Liver (tissue), 9 donors: Measurements from ENCODE around the gene SMIM44. TPM values are rescaled to one million over a fixed set of nuclear protein-coding genes. Genes with fewer than 3 reads are reported as not detected.

ENCODE experiments used
- DNase-seq: peaks from one replicate; pipeline ENCODE4 v3.0.0-alpha.2; 2017; ENCODE audit warnings: low spot score
- H3K27ac ChIP-seq, 2 donors: one replicate each; pipeline ENCODE4 v1.7.0; 2013; ENCODE audit warnings: inconsistent platforms in 2 of 2, low read length in 2 of 2, control low read depth in 1 of 2, low read depth in 1 of 2, mild to moderate bottlenecking in 1 of 2
- H3K27me3 ChIP-seq, 4 donors: one replicate each; pipeline versions ENCODE4 v1.6.1 to v1.7.0; 2013; ENCODE audit warnings: low read length in 3 of 4, inconsistent platforms in 1 of 4, mild to moderate bottlenecking in 1 of 4, moderate library complexity in 1 of 4; ENCODE audit not compliant: control insufficient read depth in 4 of 4, insufficient read depth in 4 of 4
- H3K36me3 ChIP-seq, 4 donors: one replicate each; pipeline versions ENCODE4 v1.6.1 to v1.7.0; 2013; ENCODE audit warnings: low read length in 3 of 4, mild to moderate bottlenecking in 3 of 4, low read depth in 1 of 4, moderate library complexity in 1 of 4; ENCODE audit not compliant: control insufficient read depth in 4 of 4, insufficient read depth in 3 of 4
- H3K4me1 ChIP-seq, 4 donors: one replicate each; pipeline versions ENCODE4 v1.6.1 to v1.7.0; 2013; ENCODE audit warnings: low read length in 3 of 4, mild to moderate bottlenecking in 3 of 4, moderate library complexity in 1 of 4; ENCODE audit not compliant: control insufficient read depth in 4 of 4, insufficient read depth in 4 of 4
- H3K4me3 ChIP-seq, 3 donors: one replicate each; pipeline versions ENCODE4 v1.6.1 to v1.7.0; 2013; ENCODE audit warnings: low read length in 3 of 3, control low read depth in 1 of 3, low read depth in 1 of 3, mild to moderate bottlenecking in 1 of 3
- H3K9ac ChIP-seq, 2 donors: one replicate each; pipeline ENCODE4 v1.7.0; 2013; ENCODE audit warnings: low read length in 2 of 2, mild to moderate bottlenecking in 2 of 2, moderate library complexity in 2 of 2, control low read depth in 1 of 2, low read depth in 1 of 2
- H3K9me3 ChIP-seq, 4 donors: one replicate each; pipeline versions ENCODE4 v1.6.1 to v1.7.0; 2013; ENCODE audit warnings: low read length in 3 of 4; ENCODE audit not compliant: control insufficient read depth in 4 of 4
- ATF3 ChIP-seq: IDR thresholded peaks from 2 replicates; pipeline ENCODE4 v1.6.1; 2016; ENCODE audit warnings: antibody characterized with exemption
- EGR1 ChIP-seq, 2 donors: IDR thresholded peaks; 2 replicates each; pipeline ENCODE4 v1.6.1; 2016 to 2018; ENCODE audit warnings: antibody characterized with exemption in 2 of 2, low read depth in 2 of 2
- FOXA1 ChIP-seq: IDR thresholded peaks from 2 replicates; pipeline ENCODE4 v1.6.1; 2016; ENCODE audit warnings: antibody characterized with exemption
- FOXA2 ChIP-seq: IDR thresholded peaks from 2 replicates; pipeline ENCODE4 v1.6.1; 2016; ENCODE audit warnings: antibody characterized with exemption
- GABPA ChIP-seq, 2 donors: IDR thresholded peaks in 1 of 2; conservative IDR thresholded peaks in 1 of 2; 2 replicates each; pipeline ENCODE4 v1.6.1; 2016; ENCODE audit warnings: antibody characterized with exemption in 2 of 2, mild to moderate bottlenecking in 1 of 2, moderate library complexity in 1 of 2
- HNF4A ChIP-seq, 2 donors: conservative IDR thresholded peaks; 2 replicates each; pipeline ENCODE4 v1.6.1; 2016; ENCODE audit warnings: antibody characterized with exemption in 2 of 2, mild to moderate bottlenecking in 2 of 2
- HNF4G ChIP-seq: IDR thresholded peaks from 2 replicates; pipeline ENCODE4 v1.6.1; 2016; ENCODE audit warnings: antibody characterized with exemption
- JUND ChIP-seq, 2 donors: IDR thresholded peaks; 2 replicates each; pipeline ENCODE4 v1.6.1; 2016; ENCODE audit warnings: antibody characterized with exemption in 2 of 2
- NR2F2 ChIP-seq: IDR thresholded peaks from 2 replicates; pipeline ENCODE4 v1.6.1; 2016; ENCODE audit warnings: antibody characterized with exemption
- RAD21 ChIP-seq, 2 donors: IDR thresholded peaks; 2 replicates each; pipeline ENCODE4 v1.6.1; 2016; ENCODE audit warnings: antibody characterized with exemption in 2 of 2, mild to moderate bottlenecking in 2 of 2
- REST ChIP-seq: IDR thresholded peaks from 2 replicates; pipeline ENCODE4 v1.6.1; 2016; ENCODE audit warnings: antibody characterized with exemption, mild to moderate bottlenecking
- RXRA ChIP-seq, 2 donors: IDR thresholded peaks; 2 replicates each; pipeline ENCODE4 v1.6.1; 2017 to 2018; ENCODE audit warnings: antibody characterized with exemption in 2 of 2, mild to moderate bottlenecking in 1 of 2
- SP1 ChIP-seq: IDR thresholded peaks from 2 replicates; pipeline ENCODE4 v1.6.1; 2018; ENCODE audit warnings: antibody characterized with exemption, mild to moderate bottlenecking
- TAF1 ChIP-seq: conservative IDR thresholded peaks from 2 replicates; pipeline ENCODE4 v1.6.1; 2016; ENCODE audit warnings: antibody characterized with exemption, mild to moderate bottlenecking
- YY1 ChIP-seq: IDR thresholded peaks from 2 replicates; pipeline ENCODE4 v1.6.1; 2016; ENCODE audit warnings: antibody characterized with exemption, mild to moderate bottlenecking
- WGBS: extraction: QIAGEN DNeasy Blood & Tissue Kit; methylation state at CpG from one replicate; pipeline ENCODE4 v1.1.7; 2013; 5-methylcytosine and 5-hydroxymethylcytosine counted together
- polyA plus RNA-seq, 2 donors: library from polyadenylated mRNA; stranded (reverse) in 1 of 2; unstranded in 1 of 2; fragments of 200-250 nt in 1 of 2; fragments of >200 nt in 1 of 2; fragmentation: Nextera tagmentation in 1 of 2; extraction: Ambion mirVana in 1 of 2; gene quantifications; one replicate each; pipeline versions ENCODE4 v1.2.1 to v1.2.3, GENCODE V29; 2013 to 2015
- total RNA-seq, 2 donors: library from RNA; depleted of rRNA; stranded (reverse); fragments of >200 nt; gene quantifications; one replicate each; pipeline ENCODE4 v1.2.3, GENCODE V29; 2014
- TF ChIP-seq, protein P1 (sequence below): fragments of 150-350 bp; IDR thresholded peaks from 2 replicates; pipeline ENCODE4 v1.5.1; 2017; ENCODE audit warnings: improper control_type of control experiment, low read depth, low read length; ENCODE audit not compliant: missing input control
- TF ChIP-seq, protein P2 (sequence below): IDR thresholded peaks from 2 replicates; pipeline ENCODE4 v1.6.1; 2016; ENCODE audit warnings: antibody characterized with exemption
- TF ChIP-seq, protein P3 (sequence below): IDR thresholded peaks from 2 replicates; pipeline ENCODE4 v1.6.1; 2016; ENCODE audit warnings: antibody characterized with exemption
- donor health status: healthy.
- donor health status: healthy.
- donor health status: healthy.
- donor health status: healthy.
- donor health status: healthy.

The SMIM44 gene
- total and polyA plus RNA-seq, 4 donors, result not detected

DNA sequence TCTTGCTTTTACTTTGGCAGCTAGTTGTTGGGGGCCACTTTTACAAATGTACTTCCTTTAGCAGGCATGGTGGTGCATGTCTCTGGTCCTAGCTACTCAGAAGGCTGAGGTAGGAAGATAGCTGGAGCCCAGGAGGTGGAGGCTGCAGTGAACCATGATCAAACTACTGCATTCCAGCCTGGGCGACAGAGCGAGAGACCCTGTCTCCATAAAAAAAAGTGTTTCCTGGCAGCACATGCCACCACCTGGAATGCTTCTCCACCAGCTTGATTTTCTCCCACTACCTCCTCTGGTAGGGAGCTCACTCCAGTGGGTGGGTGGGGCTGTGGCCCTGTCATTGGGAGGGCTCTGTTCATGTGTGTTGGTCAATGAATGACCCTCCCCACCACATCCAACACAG is 35.4 kb upstream of the SMIM44 start:
- no peak for TF ChIP-seq JUND (IDR thresholded peaks at IDR 0.05)
- TF ChIP-seq FOXA2, result no peak
- TF ChIP-seq FOXA1, result no peak
- TF ChIP-seq SP1, result no peak
- no peak for TF ChIP-seq ATF3
- TF ChIP-seq, protein P1, sequence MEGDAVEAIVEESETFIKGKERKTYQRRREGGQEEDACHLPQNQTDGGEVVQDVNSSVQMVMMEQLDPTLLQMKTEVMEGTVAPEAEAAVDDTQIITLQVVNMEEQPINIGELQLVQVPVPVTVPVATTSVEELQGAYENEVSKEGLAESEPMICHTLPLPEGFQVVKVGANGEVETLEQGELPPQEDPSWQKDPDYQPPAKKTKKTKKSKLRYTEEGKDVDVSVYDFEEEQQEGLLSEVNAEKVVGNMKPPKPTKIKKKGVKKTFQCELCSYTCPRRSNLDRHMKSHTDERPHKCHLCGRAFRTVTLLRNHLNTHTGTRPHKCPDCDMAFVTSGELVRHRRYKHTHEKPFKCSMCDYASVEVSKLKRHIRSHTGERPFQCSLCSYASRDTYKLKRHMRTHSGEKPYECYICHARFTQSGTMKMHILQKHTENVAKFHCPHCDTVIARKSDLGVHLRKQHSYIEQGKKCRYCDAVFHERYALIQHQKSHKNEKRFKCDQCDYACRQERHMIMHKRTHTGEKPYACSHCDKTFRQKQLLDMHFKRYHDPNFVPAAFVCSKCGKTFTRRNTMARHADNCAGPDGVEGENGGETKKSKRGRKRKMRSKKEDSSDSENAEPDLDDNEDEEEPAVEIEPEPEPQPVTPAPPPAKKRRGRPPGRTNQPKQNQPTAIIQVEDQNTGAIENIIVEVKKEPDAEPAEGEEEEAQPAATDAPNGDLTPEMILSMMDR, result no peak
- no peak for TF ChIP-seq RAD21 (IDR thresholded peaks at IDR 0.05)
- no peak for TF ChIP-seq YY1
- TF ChIP-seq NR2F2, result no peak
- TF ChIP-seq RXRA (IDR thresholded peaks at IDR 0.05), result no peak
- no peak for TF ChIP-seq REST
- no peak for TF ChIP-seq HNF4A (conservative IDR thresholded peaks at IDR 0.05)
- TF ChIP-seq, protein P2, sequence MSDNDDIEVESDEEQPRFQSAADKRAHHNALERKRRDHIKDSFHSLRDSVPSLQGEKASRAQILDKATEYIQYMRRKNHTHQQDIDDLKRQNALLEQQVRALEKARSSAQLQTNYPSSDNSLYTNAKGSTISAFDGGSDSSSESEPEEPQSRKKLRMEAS, result no peak
- no peak for TF ChIP-seq EGR1 (IDR thresholded peaks at IDR 0.05; ENCODE audit: low read depth in 2 of 2)
- TF ChIP-seq TAF1, result no peak
- no peak for TF ChIP-seq HNF4G
- TF ChIP-seq GABPA (IDR thresholded peaks at IDR 0.05 in 1 of 2, conservative IDR thresholded peaks at IDR 0.05 in 1 of 2), result no peak
- TF ChIP-seq, protein P3, sequence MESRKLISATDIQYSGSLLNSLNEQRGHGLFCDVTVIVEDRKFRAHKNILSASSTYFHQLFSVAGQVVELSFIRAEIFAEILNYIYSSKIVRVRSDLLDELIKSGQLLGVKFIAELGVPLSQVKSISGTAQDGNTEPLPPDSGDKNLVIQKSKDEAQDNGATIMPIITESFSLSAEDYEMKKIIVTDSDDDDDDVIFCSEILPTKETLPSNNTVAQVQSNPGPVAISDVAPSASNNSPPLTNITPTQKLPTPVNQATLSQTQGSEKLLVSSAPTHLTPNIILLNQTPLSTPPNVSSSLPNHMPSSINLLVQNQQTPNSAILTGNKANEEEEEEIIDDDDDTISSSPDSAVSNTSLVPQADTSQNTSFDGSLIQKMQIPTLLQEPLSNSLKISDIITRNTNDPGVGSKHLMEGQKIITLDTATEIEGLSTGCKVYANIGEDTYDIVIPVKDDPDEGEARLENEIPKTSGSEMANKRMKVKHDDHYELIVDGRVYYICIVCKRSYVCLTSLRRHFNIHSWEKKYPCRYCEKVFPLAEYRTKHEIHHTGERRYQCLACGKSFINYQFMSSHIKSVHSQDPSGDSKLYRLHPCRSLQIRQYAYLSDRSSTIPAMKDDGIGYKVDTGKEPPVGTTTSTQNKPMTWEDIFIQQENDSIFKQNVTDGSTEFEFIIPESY, result no peak
- H3K27ac ChIP-seq, result peak overlapping the region; percentile 7 to 10
- H3K27me3 ChIP-seq, result no peaks in the 10 kb centered on the region
- H3K9me3 ChIP-seq, result no peaks in the 10 kb centered on the region
- 97% methylated on average over 2 of the region's 2 CpGs for WGBS
- H3K9ac ChIP-seq, result no peak overlapping the region
- peaks cover 0 to 6% (median 3%) of the 10 kb centered on the region in 4 donors for H3K36me3 ChIP-seq
- no peak for DNase-seq
- H3K4me1 ChIP-seq, result peaks cover 15 to 42% (median 28%) of the 10 kb centered on the region in 4 donors
- no peak overlapping the region for H3K4me3 ChIP-seq
